Lung (tissue), 12 donors: Measurements from ENCODE around the gene BBS9. TPM values are rescaled to one million over a fixed set of nuclear protein-coding genes. Genes with fewer than 3 reads are reported as not detected.

ENCODE experiments used
- ATAC-seq: fragments of 200-7000 bp; cut with Tn5 transposase; one replicate; pipeline ENCODE4 v1.9.1; 2020; ENCODE audit warnings: moderate number of reproducible peaks; ENCODE audit not compliant: insufficient read depth, low FRiP score
- DNase-seq, 3 donors: peaks; one replicate each; pipeline ENCODE4 v3.0.0-alpha.2; 2013 to 2017
- H3K27ac ChIP-seq, 2 donors: one replicate each; pipeline ENCODE4 v1.5.1; 2013; ENCODE audit warnings: mild to moderate bottlenecking in 2 of 2, moderate library complexity in 2 of 2, control low read depth in 1 of 2, inconsistent platforms in 1 of 2, low read depth in 1 of 2, low read length in 1 of 2
- H3K27me3 ChIP-seq, 3 donors: one replicate each; pipeline ENCODE4 v1.5.1; 2013; ENCODE audit warnings: low read length in 2 of 3; ENCODE audit not compliant: control insufficient read depth in 3 of 3, insufficient read depth in 3 of 3
- H3K36me3 ChIP-seq, 4 donors: one replicate each; pipeline ENCODE4 v1.5.1; 2013; ENCODE audit warnings: low read length in 4 of 4, mild to moderate bottlenecking in 1 of 4, moderate library complexity in 1 of 4; ENCODE audit not compliant: control insufficient read depth in 4 of 4, insufficient read depth in 4 of 4
- H3K4me1 ChIP-seq, 5 donors: one replicate each; pipeline ENCODE4 v1.5.1; 2013; ENCODE audit warnings: low read length in 5 of 5, mild to moderate bottlenecking in 2 of 5, moderate library complexity in 1 of 5; ENCODE audit not compliant: control insufficient read depth in 5 of 5, insufficient read depth in 5 of 5
- H3K4me3 ChIP-seq: one replicate; pipeline ENCODE4 v1.5.1; 2013; ENCODE audit warnings: mild to moderate bottlenecking, control low read depth, moderate library complexity
- H3K9ac ChIP-seq, 2 donors: one replicate each; pipeline ENCODE4 v1.5.1; 2013; ENCODE audit warnings: low read length in 2 of 2, control low read depth in 1 of 2; ENCODE audit not compliant: insufficient read depth in 1 of 2
- H3K9me3 ChIP-seq, 4 donors: one replicate each; pipeline ENCODE4 v1.5.1; 2013; ENCODE audit warnings: low read length in 3 of 4, mild to moderate bottlenecking in 1 of 4, moderate library complexity in 1 of 4; ENCODE audit not compliant: control insufficient read depth in 4 of 4, insufficient read depth in 3 of 4
- CTCF ChIP-seq: IDR thresholded peaks from 2 replicates; pipeline ENCODE4 v1.5.1; 2012; ENCODE audit warnings: mild to moderate bottlenecking; ENCODE audit errors: control extremely low read depth, extremely low read depth
- WGBS, 2 donors: extraction: QIAGEN DNeasy Blood & Tissue Kit; methylation state at CpG; one replicate each; pipeline ENCODE4 v1.1.7; 2013; 5-methylcytosine and 5-hydroxymethylcytosine counted together
- polyA plus RNA-seq, 2 donors: library from polyadenylated mRNA; stranded (reverse); fragments of 200-250 nt; gene quantifications; one replicate each; pipeline ENCODE4 v1.2.1, GENCODE V29; 2013
- total RNA-seq, 2 donors: library from RNA; depleted of rRNA in 1 of 2; stranded (reverse); fragments of >200 nt in 1 of 2; gene quantifications; one replicate each; pipeline ENCODE4 v1.2.1, GENCODE V29; 2014 to 2021
- donor health status: control.
- donor health status: control.
- donor health status: Bipolar disorder and iron deficiency.
- donor health status: healthy.
- donor health status: DM: yes; HTN: yes; CAD: no.

BBS9 gene
- total and polyA plus RNA-seq, 4 donors: 3.5 to 65.0 (median 15.2) TPM

GRCh38 chr7:33530664-33531063 is 401.3 kb downstream of the BBS9 start:
- ATAC-seq (no peak), DNase-seq (no peak)
- H3K4me3 ChIP-seq: no peak overlapping the region
- H3K9ac ChIP-seq: no peak overlapping the region
- H3K27ac ChIP-seq: no peak overlapping the region
- H3K9me3 ChIP-seq: no peaks in the 10 kb centered on the region
- 99 to 100% methylated on average over 1 of the region's 1 CpG for WGBS, 2 donors
- TF ChIP-seq CTCF: no peak
- peaks cover 0 to 2% (median 0%) of the 10 kb centered on the region in 4 donors for H3K36me3 ChIP-seq
- peaks cover 0 to 14% (median 8%) of the 10 kb centered on the region in 5 donors for H3K4me1 ChIP-seq
- H3K27me3 ChIP-seq: no peaks in the 10 kb centered on the region

- Histone ChIP-seq H3K4me3 (no peak overlapping the region), H3K9ac (no peak overlapping the region), H3K9me3 (peaks cover 0 to 2% (median 0%) of the 10 kb centered on the region in 4 donors), H3K36me3 (peaks cover 0 to 2% (median 0%) of the 10 kb centered on the region in 4 donors), H3K27me3 (no peaks in the 10 kb centered on the region), H3K4me1 (peaks cover 0 to 24% (median 8%) of the 10 kb centered on the region in 5 donors), H3K27ac (no peak overlapping the region)
- DNase-seq (no peak), ATAC-seq (no peak)
- WGBS, 2 donors: 94 to 96% methylated on average over 4 of the region's 4 CpGs
- TF ChIP-seq CTCF: no peak
Measured at GRCh38 chr7:33531888-33532287, 402.5 kb downstream of the BBS9 start.

GRCh38 chr7:33534833-33535232 is 405.5 kb downstream of the BBS9 start:
- no peaks in the 10 kb centered on the region for H3K27me3 ChIP-seq
- TF ChIP-seq CTCF: no peak
- ATAC-seq (no peak), DNase-seq (peak; percentile 41 to 82 (median 80))
- peaks cover 0 to 5% (median 1%) of the 10 kb centered on the region in 4 donors for H3K9me3 ChIP-seq
- WGBS, 2 donors: 47 to 76% methylated on average over 1 of the region's 1 CpG
- H3K9ac ChIP-seq: no peak overlapping the region
- peaks cover 0 to 4% (median under 1%) of the 10 kb centered on the region in 4 donors for H3K36me3 ChIP-seq
- no peak overlapping the region for H3K4me3 ChIP-seq
- H3K27ac ChIP-seq: no peak overlapping the region
- H3K4me1 ChIP-seq: peaks cover 0 to 28% (median 8%) of the 10 kb centered on the region in 5 donors

GRCh38 chr7:33535989-33536388 is 406.6 kb downstream of the BBS9 start:
- Histone ChIP-seq H3K27ac (no peak overlapping the region), H3K9ac (no peak overlapping the region), H3K4me3 (no peak overlapping the region), H3K27me3 (no peaks in the 10 kb centered on the region), H3K9me3 (peaks cover 0 to 5% (median 1%) of the 10 kb centered on the region in 4 donors), H3K4me1 (peaks cover 0 to 28% (median 8%) of the 10 kb centered on the region in 5 donors), H3K36me3 (peaks cover 0 to 4% (median 1%) of the 10 kb centered on the region in 4 donors)
- DNase-seq: no peak
- no peak for TF ChIP-seq CTCF
- ATAC-seq: no peak
- WGBS, 2 donors: 83 to 91% methylated on average over 7 of the region's 7 CpGs
